ENCODE results near the gene WDR20.

DNA sequence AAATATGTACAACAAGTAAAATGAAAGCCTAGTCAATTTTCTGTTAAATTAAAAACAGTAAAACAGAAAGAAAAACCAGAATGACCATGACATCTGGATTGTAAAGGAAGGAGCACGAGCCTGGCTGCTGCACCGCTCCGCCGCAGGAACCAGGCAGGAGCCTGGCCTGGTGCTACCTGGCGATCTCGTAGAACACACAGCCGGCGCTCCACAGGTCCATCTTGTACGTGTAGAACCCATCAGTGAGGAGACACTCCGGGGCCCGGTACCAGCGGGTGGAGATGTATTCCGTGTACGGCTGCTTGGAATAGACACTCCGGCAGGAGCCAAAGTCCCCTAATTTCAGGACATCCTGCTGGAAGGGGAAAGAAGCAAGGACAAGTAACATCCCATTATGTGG, 110.9 kb downstream of the WDR20 start:
- TF ChIP-seq, protein P1, sequence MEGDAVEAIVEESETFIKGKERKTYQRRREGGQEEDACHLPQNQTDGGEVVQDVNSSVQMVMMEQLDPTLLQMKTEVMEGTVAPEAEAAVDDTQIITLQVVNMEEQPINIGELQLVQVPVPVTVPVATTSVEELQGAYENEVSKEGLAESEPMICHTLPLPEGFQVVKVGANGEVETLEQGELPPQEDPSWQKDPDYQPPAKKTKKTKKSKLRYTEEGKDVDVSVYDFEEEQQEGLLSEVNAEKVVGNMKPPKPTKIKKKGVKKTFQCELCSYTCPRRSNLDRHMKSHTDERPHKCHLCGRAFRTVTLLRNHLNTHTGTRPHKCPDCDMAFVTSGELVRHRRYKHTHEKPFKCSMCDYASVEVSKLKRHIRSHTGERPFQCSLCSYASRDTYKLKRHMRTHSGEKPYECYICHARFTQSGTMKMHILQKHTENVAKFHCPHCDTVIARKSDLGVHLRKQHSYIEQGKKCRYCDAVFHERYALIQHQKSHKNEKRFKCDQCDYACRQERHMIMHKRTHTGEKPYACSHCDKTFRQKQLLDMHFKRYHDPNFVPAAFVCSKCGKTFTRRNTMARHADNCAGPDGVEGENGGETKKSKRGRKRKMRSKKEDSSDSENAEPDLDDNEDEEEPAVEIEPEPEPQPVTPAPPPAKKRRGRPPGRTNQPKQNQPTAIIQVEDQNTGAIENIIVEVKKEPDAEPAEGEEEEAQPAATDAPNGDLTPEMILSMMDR (IDR thresholded peaks at IDR 0.05): no peak
- TF ChIP-seq EP300 (IDR thresholded peaks at IDR 0.05): no peak

All from suprapubic skin (tissue), 3 donors.